CD14-positive monocyte (primary cell): ENCODE data around the gene CDH8. TPM values are rescaled to one million over a fixed set of nuclear protein-coding genes. Genes with fewer than 3 reads are reported as not detected.

Source experiments
- DNase-seq, 3 donors: peaks; one replicate each; pipeline ENCODE4 v3.0.0-alpha.2; 2011 to 2022
- H2AFZ ChIP-seq: 2 replicates; pipeline ENCODE4 v1.6.0; 2012; ENCODE audit warnings: mild to moderate bottlenecking, low read depth, low read length, inconsistent platforms; ENCODE audit not compliant: insufficient read depth, poor library complexity, severe bottlenecking
- H3K27ac ChIP-seq, 2 donors: 1 replicate in 1 of 2; 2 replicates in 1 of 2; pipeline ENCODE4 v1.5.1; 2012 to 2013; ENCODE audit warnings: low read length in 2 of 2, control low read depth in 1 of 2, inconsistent platforms in 1 of 2, low read depth in 1 of 2, mild to moderate bottlenecking in 1 of 2
- H3K27me3 ChIP-seq, 2 donors: one replicate each; pipeline versions ENCODE4 v1.6.0 to v1.6.1; 2011 to 2013; ENCODE audit warnings: low read length in 2 of 2; ENCODE audit not compliant: control insufficient read depth in 2 of 2, insufficient read depth in 2 of 2
- H3K36me3 ChIP-seq, 2 donors: replicated peaks in 1 of 2; 1 replicate in 1 of 2; 2 replicates in 1 of 2; pipeline versions ENCODE4 v1.5.1 to v1.6.1; 2012 to 2013; ENCODE audit warnings: low read length in 2 of 2, control low read depth in 1 of 2, inconsistent platforms in 1 of 2, mild to moderate bottlenecking in 1 of 2; ENCODE audit not compliant: insufficient read depth in 2 of 2, control insufficient read depth in 1 of 2
- H3K4me1 ChIP-seq, 2 donors: 1 replicate in 1 of 2; 2 replicates in 1 of 2; pipeline versions ENCODE4 v1.5.1 to v1.6.1; 2012 to 2013; ENCODE audit warnings: low read length in 2 of 2, control low read depth in 1 of 2, inconsistent platforms in 1 of 2, mild to moderate bottlenecking in 1 of 2, moderate library complexity in 1 of 2; ENCODE audit not compliant: insufficient read depth in 2 of 2, control insufficient read depth in 1 of 2
- H3K4me2 ChIP-seq: replicated peaks from 2 replicates; pipeline ENCODE3; 2012; ENCODE audit warnings: low read length, moderate library complexity, mild to moderate bottlenecking; ENCODE audit not compliant: poor library complexity, severe bottlenecking; ENCODE audit errors: extremely low read depth
- H3K4me3 ChIP-seq, 3 experiments: fragments of 200-600 bp in 1 of 3; sonication (generic) in 1 of 3; replicated peaks in 1 of 3; 1 replicate in 2 of 3; 2 replicates in 1 of 3; pipeline ENCODE4 v1.5.1; 2011 to 2013; ENCODE audit warnings: low read length in 3 of 3, mild to moderate bottlenecking in 3 of 3, control low read depth in 2 of 3, low read depth in 2 of 3, inconsistent platforms in 1 of 3, moderate library complexity in 1 of 3
- H3K79me2 ChIP-seq: 2 replicates; pipeline ENCODE4 v1.6.0; 2012; ENCODE audit warnings: mild to moderate bottlenecking, control low read depth, inconsistent platforms, low read length, moderate library complexity; ENCODE audit not compliant: insufficient read depth
- H3K9ac ChIP-seq: 2 replicates; pipeline ENCODE4 v1.6.0; 2017; ENCODE audit warnings: low read length, mild to moderate bottlenecking; ENCODE audit not compliant: insufficient read depth, poor library complexity, severe bottlenecking
- H3K9me3 ChIP-seq, 2 donors: replicated peaks in 1 of 2; 1 replicate in 1 of 2; 2 replicates in 1 of 2; pipeline versions ENCODE4 v1.5.1 to v1.6.1; 2012 to 2013; ENCODE audit warnings: low read length in 2 of 2, control low read depth in 1 of 2; ENCODE audit not compliant: control insufficient read depth in 1 of 2, insufficient read depth in 1 of 2
- H4K20me1 ChIP-seq: 2 replicates; pipeline ENCODE4 v1.6.0; 2012; ENCODE audit warnings: mild to moderate bottlenecking, low read length, control low read depth, moderate library complexity; ENCODE audit not compliant: insufficient read depth
- H3K27ac Mint-ChIP-seq, 7 donors: one replicate each; pipeline ENCODE4 v1.8.0; 2020; ENCODE audit warnings: mild to moderate bottlenecking in 7 of 7, mixed read lengths in 7 of 7, moderate library complexity in 6 of 7, inconsistent platforms in 2 of 7
- H3K27me3 Mint-ChIP-seq, 3 donors: one replicate each; pipeline ENCODE4 v1.8.0; 2021 to 2022; ENCODE audit warnings: low read depth in 3 of 3, mild to moderate bottlenecking in 3 of 3, mixed read lengths in 3 of 3, moderate library complexity in 3 of 3, inconsistent platforms in 1 of 3
- H3K36me3 Mint-ChIP-seq, 2 donors: one replicate each; pipeline ENCODE4 v1.8.0; 2020; ENCODE audit warnings: mixed read lengths in 2 of 2, inconsistent platforms in 1 of 2, mild to moderate bottlenecking in 1 of 2
- H3K4me1 Mint-ChIP-seq: one replicate; pipeline ENCODE4 v1.8.0; 2020; ENCODE audit warnings: mild to moderate bottlenecking, mixed read lengths
- H3K4me3 Mint-ChIP-seq, 2 donors: one replicate each; pipeline ENCODE4 v1.8.0; 2020; ENCODE audit warnings: mild to moderate bottlenecking in 2 of 2, mixed read lengths in 2 of 2, moderate library complexity in 1 of 2
- H3K9me3 Mint-ChIP-seq, 7 donors: one replicate each; pipeline ENCODE4 v1.8.0; 2020 to 2022; ENCODE audit warnings: mixed read lengths in 7 of 7, mild to moderate bottlenecking in 6 of 7, moderate library complexity in 6 of 7, inconsistent platforms in 2 of 7
- CTCF ChIP-seq: fragments of 200-600 bp; IDR thresholded peaks from one replicate; pipeline ENCODE4 v1.8.0; 2022; ENCODE audit warnings: antibody characterized with exemption, mild to moderate bottlenecking
- WGBS: methylation state at CpG from one replicate; pipeline ENCODE4 v1.1.5; 2013; ENCODE audit warnings: missing lambda C conversion rate; ENCODE audit not compliant: insufficient coverage; 5-methylcytosine and 5-hydroxymethylcytosine counted together
- intact Hi-C, 2 donors: fragments of 100-400 bp; cut with micrococcal nuclease; formaldehyde crosslinking; loops; one replicate each; pipeline versions ENCODE4 v1.15.0 to v1.15.1; 2023
- polyA plus RNA-seq, 3 donors: library from polyadenylated mRNA; depleted of rRNA in 1 of 3; unstranded in 2 of 3; stranded (reverse) in 1 of 3; fragments of 300-500 nt in 2 of 3; fragments of >200 nt in 1 of 3; fragmentation: Illumina TruSeq in 2 of 3; gene quantifications; 1 replicate in 2 of 3; 2 replicates in 1 of 3; pipeline ENCODE4 v1.2.3, GENCODE V29; 2012 to 2021

The CDH8 gene
- polyA plus RNA-seq, 3 donors, result not detected

GRCh38 chr16:61726125-61726524 lies 310.1 kb downstream of the CDH8 start:
- intact Hi-C loops, result no loop called here
- H3K36me3 Mint-ChIP-seq, result no peaks in the 10 kb centered on the region
- no peaks in the 10 kb centered on the region for H3K4me1 Mint-ChIP-seq
- peaks cover 0 to 2% (median 0%) of the 10 kb centered on the region in 3 donors for H3K27me3 Mint-ChIP-seq
- Histone ChIP-seq H4K20me1 (no peaks in the 10 kb centered on the region), H3K79me2 (no peaks in the 10 kb centered on the region), H2AFZ (no peak overlapping the region), H3K4me1 (no peaks in the 10 kb centered on the region), H3K9ac (no peak overlapping the region), H3K27ac (no peak overlapping the region), H3K36me3 (no peaks in the 10 kb centered on the region), H3K9me3 (no peaks in the 10 kb centered on the region), H3K27me3 (no peaks in the 10 kb centered on the region), H3K4me2 (no peak overlapping the region), H3K4me3 (no peak overlapping the region)
- DNase-seq, result no peak
- TF ChIP-seq CTCF, result no peak
- H3K9me3 Mint-ChIP-seq, result no peaks in the 10 kb centered on the region
- H3K27ac Mint-ChIP-seq, result no peak overlapping the region
- H3K4me3 Mint-ChIP-seq, result no peak overlapping the region

GRCh38 chr16:61721544-61721943 lies 314.7 kb downstream of the CDH8 start:
- peaks cover 0 to 2% (median 0%) of the 10 kb centered on the region in 3 donors for H3K27me3 Mint-ChIP-seq

More at GRCh38 chr16:61721544-61721943, 314.7 kb downstream of the CDH8 start:
- no peaks in the 10 kb centered on the region for H3K36me3 ChIP-seq
- no peak overlapping the region for H3K4me3 Mint-ChIP-seq
- no peak overlapping the region for H3K9ac ChIP-seq
- H3K79me2 ChIP-seq, result no peaks in the 10 kb centered on the region
- no peak for TF ChIP-seq CTCF
- H3K4me3 ChIP-seq, result no peak overlapping the region
- H3K36me3 Mint-ChIP-seq, result no peaks in the 10 kb centered on the region
- no peaks in the 10 kb centered on the region for H3K4me1 ChIP-seq
- no peaks in the 10 kb centered on the region for H4K20me1 ChIP-seq
- DNase-seq, result no peak
- no peak overlapping the region for H3K4me2 ChIP-seq
- H3K27ac ChIP-seq, result no peak overlapping the region
- H3K9me3 ChIP-seq, result no peaks in the 10 kb centered on the region
- H3K27me3 ChIP-seq, result no peaks in the 10 kb centered on the region
- H3K4me1 Mint-ChIP-seq, result no peaks in the 10 kb centered on the region
- H2AFZ ChIP-seq, result no peak overlapping the region
- no peak overlapping the region for H3K27ac Mint-ChIP-seq
- no peaks in the 10 kb centered on the region for H3K9me3 Mint-ChIP-seq
- no CpG with 5 or more reads among the region's 3 CpGs for WGBS
- intact Hi-C loops, result no loop called here
